HL-60 (cell line): ENCODE results near the gene TRIM74.

Experiments used
- DNase-seq, 2 experiments: peaks; one replicate each; pipeline ENCODE4 v3.0.0-alpha.2; 2010 to 2020; ENCODE audit warnings: low read depth in 1 of 2, low spot score in 1 of 2
- H3K27ac ChIP-seq: fragments of 250-450 bp; sonication (Bioruptor Pico); replicated peaks from 2 replicates; pipeline ENCODE4 v1.5.1; 2020; ENCODE audit warnings: mild to moderate bottlenecking, moderate library complexity
- H3K27me3 ChIP-seq: fragments of 250-450 bp; sonication (Bioruptor Pico); 2 replicates; pipeline ENCODE4 v1.5.1; 2021; ENCODE audit warnings: mild to moderate bottlenecking, moderate library complexity; ENCODE audit not compliant: insufficient read depth, poor library complexity, severe bottlenecking
- H3K4me3 ChIP-seq: replicated peaks from 2 replicates; pipeline ENCODE4 v1.5.1; 2011; ENCODE audit warnings: mild to moderate bottlenecking, control low read depth, low read length; ENCODE audit not compliant: insufficient read depth
- GABPA ChIP-seq: IDR thresholded peaks from 2 replicates; pipeline ENCODE4 v1.6.1; 2012; ENCODE audit warnings: low read depth
- POLR2AphosphoS5 ChIP-seq: IDR thresholded peaks from 2 replicates; pipeline ENCODE4 v1.6.1; 2012; ENCODE audit warnings: low read depth
- SPI1 ChIP-seq: IDR thresholded peaks from 2 replicates; pipeline ENCODE4 v1.6.1; 2012; ENCODE audit warnings: low read depth, mild to moderate bottlenecking, borderline replicate concordance
- TF ChIP-seq, protein P1 (sequence below): IDR thresholded peaks from 2 replicates; pipeline ENCODE4 v1.6.1; 2012; ENCODE audit warnings: low read depth; ENCODE audit not compliant: insufficient replicate concordance
- TF ChIP-seq, protein P2 (sequence below): IDR thresholded peaks from one replicate; pipeline ENCODE4 v1.5.1; 2011; ENCODE audit warnings: low read length, control low read depth, inconsistent platforms; ENCODE audit not compliant: insufficient read depth

The TRIM74 gene

DNA sequence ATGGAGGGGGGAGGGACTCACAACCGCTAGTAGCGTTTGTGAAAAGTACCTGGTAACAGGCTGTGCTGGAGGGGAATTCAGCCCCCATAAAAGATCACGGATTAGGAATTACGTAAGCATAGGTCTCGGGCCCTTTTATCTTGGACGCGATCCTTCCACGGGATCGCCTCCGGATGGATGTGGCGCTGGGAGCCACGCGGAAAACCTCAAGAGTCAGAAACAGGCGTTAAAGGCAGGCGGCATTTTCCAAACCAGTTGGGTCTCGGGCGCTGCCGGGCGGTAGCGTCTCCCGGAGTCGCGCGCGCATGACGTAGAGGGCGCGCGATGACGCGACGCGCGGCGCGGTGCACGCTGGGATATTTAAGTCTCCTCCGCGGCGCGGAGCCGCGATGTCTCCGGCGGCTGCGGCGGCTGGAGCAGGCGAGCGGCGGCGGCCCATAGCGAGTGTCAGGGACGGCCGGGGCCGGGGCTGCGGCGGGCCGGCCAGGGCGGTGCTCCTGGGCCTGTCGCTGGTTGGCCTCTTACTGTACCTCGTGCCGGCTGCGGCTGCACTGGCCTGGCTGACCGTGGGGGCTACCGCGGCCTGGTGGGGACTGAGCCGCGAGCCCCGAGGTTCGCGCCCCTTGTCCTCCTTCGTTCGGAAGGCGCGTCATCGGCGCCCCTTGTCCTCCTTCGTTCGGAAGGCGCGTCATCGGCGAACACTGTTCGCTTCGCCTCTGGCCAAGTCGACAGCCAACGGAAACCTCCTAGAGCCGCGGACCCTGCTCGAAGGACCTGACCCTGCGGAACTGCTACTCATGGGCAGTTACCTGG is 44.3 kb downstream of the TRIM74 start, which contains the start of gene POM121:
Gene POM121 (plus strand): TSS at position 363 of the 813 bp plus-strand sequence. CDS start 27 bp downstream, at position 390.
- TF ChIP-seq, protein P1, sequence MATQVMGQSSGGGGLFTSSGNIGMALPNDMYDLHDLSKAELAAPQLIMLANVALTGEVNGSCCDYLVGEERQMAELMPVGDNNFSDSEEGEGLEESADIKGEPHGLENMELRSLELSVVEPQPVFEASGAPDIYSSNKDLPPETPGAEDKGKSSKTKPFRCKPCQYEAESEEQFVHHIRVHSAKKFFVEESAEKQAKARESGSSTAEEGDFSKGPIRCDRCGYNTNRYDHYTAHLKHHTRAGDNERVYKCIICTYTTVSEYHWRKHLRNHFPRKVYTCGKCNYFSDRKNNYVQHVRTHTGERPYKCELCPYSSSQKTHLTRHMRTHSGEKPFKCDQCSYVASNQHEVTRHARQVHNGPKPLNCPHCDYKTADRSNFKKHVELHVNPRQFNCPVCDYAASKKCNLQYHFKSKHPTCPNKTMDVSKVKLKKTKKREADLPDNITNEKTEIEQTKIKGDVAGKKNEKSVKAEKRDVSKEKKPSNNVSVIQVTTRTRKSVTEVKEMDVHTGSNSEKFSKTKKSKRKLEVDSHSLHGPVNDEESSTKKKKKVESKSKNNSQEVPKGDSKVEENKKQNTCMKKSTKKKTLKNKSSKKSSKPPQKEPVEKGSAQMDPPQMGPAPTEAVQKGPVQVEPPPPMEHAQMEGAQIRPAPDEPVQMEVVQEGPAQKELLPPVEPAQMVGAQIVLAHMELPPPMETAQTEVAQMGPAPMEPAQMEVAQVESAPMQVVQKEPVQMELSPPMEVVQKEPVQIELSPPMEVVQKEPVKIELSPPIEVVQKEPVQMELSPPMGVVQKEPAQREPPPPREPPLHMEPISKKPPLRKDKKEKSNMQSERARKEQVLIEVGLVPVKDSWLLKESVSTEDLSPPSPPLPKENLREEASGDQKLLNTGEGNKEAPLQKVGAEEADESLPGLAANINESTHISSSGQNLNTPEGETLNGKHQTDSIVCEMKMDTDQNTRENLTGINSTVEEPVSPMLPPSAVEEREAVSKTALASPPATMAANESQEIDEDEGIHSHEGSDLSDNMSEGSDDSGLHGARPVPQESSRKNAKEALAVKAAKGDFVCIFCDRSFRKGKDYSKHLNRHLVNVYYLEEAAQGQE: no peak
- TF ChIP-seq, protein P2, sequence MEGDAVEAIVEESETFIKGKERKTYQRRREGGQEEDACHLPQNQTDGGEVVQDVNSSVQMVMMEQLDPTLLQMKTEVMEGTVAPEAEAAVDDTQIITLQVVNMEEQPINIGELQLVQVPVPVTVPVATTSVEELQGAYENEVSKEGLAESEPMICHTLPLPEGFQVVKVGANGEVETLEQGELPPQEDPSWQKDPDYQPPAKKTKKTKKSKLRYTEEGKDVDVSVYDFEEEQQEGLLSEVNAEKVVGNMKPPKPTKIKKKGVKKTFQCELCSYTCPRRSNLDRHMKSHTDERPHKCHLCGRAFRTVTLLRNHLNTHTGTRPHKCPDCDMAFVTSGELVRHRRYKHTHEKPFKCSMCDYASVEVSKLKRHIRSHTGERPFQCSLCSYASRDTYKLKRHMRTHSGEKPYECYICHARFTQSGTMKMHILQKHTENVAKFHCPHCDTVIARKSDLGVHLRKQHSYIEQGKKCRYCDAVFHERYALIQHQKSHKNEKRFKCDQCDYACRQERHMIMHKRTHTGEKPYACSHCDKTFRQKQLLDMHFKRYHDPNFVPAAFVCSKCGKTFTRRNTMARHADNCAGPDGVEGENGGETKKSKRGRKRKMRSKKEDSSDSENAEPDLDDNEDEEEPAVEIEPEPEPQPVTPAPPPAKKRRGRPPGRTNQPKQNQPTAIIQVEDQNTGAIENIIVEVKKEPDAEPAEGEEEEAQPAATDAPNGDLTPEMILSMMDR: no peak
- TF ChIP-seq POLR2AphosphoS5: peak; percentile 86
- no peak for TF ChIP-seq GABPA
- no peak for TF ChIP-seq SPI1
- H3K4me3 ChIP-seq: peak within 1 kb of the TSS; percentile 45
- peak within 1 kb of the TSS; percentile 88 for H3K27ac ChIP-seq
- H3K27me3 ChIP-seq: no peaks in the 10 kb centered on the region
- peak; percentile 77 to 81 for DNase-seq

DNA sequence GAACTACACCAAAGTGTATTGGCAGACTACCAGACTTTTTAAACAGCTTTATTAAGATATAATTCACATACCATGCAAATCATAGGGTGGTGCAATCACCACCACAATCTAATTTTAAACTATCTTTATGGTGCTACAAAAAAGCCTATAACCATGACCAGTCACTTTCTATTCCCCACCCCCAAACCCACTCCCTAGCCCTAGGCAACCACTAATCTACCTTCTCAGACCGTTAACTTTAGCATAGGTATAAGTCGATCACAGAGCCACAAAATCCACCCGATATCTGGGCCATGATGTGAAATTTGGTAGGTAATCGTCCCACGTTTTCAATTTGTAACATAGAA is 44.9 kb downstream of the TRIM74 start:
- Histone ChIP-seq H3K27ac (peak overlapping the region; percentile 88), H3K4me3 (peak overlapping the region; percentile 45), H3K27me3 (no peaks in the 10 kb centered on the region)
- DNase-seq: no peak
- TF ChIP-seq POLR2AphosphoS5 (no peak), GABPA (no peak), SPI1 (no peak)
- TF ChIP-seq, protein P1: no peak
- TF ChIP-seq, protein P2: no peak

DNA sequence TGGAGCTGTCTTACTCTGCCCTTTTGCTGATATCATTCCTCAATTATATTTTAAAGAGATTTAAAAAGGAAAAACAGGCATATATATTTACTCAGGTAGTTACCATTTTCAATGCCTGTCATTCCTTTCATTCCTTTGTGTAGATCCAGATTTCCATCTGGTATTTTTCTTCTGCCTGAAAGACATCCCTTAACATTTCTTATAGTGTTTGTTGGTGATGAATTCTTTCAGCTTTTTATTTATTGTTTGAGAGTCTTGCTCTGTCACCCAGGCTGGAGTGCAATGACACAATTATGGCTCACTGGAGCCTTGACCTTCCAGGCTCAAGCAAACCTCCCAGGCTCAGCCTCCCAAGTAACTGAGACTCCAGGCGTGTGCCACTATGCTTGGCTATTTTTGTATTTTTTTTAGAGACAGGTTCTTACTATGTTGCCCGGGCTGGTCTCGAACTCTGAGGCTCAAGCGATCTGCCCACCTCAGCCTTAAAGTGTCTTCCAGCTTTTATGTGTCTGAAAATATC is 50.0 kb downstream of the TRIM74 start:
- DNase-seq: no peak
- TF ChIP-seq GABPA (no peak), SPI1 (no peak), POLR2AphosphoS5 (no peak)
- TF ChIP-seq, protein P1: no peak
- TF ChIP-seq, protein P2: no peak
- Histone ChIP-seq H3K27ac (no peak overlapping the region), H3K27me3 (no peaks in the 10 kb centered on the region), H3K4me3 (no peak overlapping the region)
